IPS DF 6.9 (cell line): Measurements from ENCODE around the gene CERS6.

Source experiments
- DNase-seq: peaks from one replicate; pipeline ENCODE4 v3.0.0-alpha.2; 2013; ENCODE audit warnings: low read depth, low spot score
- H3K27ac ChIP-seq: one replicate; pipeline ENCODE4 v1.5.1; 2013; ENCODE audit warnings: low read length, control low read depth
- H3K27me3 ChIP-seq: 2 replicates; pipeline ENCODE4 v1.6.1; 2013; ENCODE audit warnings: mild to moderate bottlenecking, low read length; ENCODE audit not compliant: control insufficient read depth, insufficient read depth
- H3K36me3 ChIP-seq: 2 replicates; pipeline ENCODE4 v1.6.1; 2013; ENCODE audit warnings: low read length; ENCODE audit not compliant: control insufficient read depth, insufficient read depth
- H3K4me1 ChIP-seq: 2 replicates; pipeline ENCODE4 v1.6.1; 2013; ENCODE audit warnings: low read length; ENCODE audit not compliant: control insufficient read depth, insufficient read depth
- H3K4me3 ChIP-seq: 2 replicates; pipeline ENCODE4 v1.5.1; 2013; ENCODE audit warnings: mild to moderate bottlenecking, low read length
- H3K9me3 ChIP-seq: 2 replicates; pipeline ENCODE4 v1.6.1; 2013; ENCODE audit warnings: low read length, inconsistent platforms; ENCODE audit not compliant: control insufficient read depth, insufficient read depth
- WGBS: extraction: QIAGEN DNeasy Blood & Tissue Kit; methylation state at CpG from one replicate; pipeline ENCODE4 v1.1.7; 2013; ENCODE audit warnings: mixed read lengths, missing lambda C conversion rate; ENCODE audit not compliant: insufficient read length, insufficient coverage; 5-methylcytosine and 5-hydroxymethylcytosine counted together

Gene CERS6

GRCh38 chr2:168545439-168546082 is 89.5 kb downstream of the CERS6 start:
- H3K27ac ChIP-seq: no peak overlapping the region
- H3K4me3 ChIP-seq: no peak overlapping the region
- no peak for DNase-seq
- no peaks in the 10 kb centered on the region for H3K36me3 ChIP-seq
- no CpG with 5 or more reads among the region's 5 CpGs for WGBS
- H3K4me1 ChIP-seq: peaks cover 3% of the 10 kb centered on the region; the same call in 1 of the 2 replicates
- H3K9me3 ChIP-seq: no peaks in the 10 kb centered on the region
- no peaks in the 10 kb centered on the region for H3K27me3 ChIP-seq

DNA sequence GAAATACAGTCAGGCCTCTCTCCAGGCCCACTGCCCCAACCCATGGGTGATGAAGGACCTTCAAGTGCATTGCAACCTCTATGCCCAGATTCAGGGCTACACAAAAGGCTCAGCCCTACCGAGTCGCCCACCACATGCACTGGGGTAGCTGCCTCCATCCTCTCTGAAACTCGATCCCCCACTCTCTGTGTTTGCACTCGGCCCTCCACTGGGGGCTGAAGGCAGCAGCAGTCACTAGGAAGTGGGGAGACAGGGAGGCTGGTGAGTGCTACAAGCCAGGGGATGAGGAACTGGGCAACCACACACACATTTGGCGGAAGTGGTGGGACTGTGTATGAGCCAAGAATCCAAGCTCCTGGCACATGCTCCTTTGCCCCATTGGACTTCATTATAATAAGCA is 94.6 kb downstream of the CERS6 start:
- WGBS: no CpG with 5 or more reads among the region's 5 CpGs
- H3K4me3 ChIP-seq: no peak overlapping the region
- no peaks in the 10 kb centered on the region for H3K36me3 ChIP-seq
- DNase-seq: peak; percentile 25
- H3K27ac ChIP-seq: no peak overlapping the region
- no peaks in the 10 kb centered on the region for H3K9me3 ChIP-seq
- no peaks in the 10 kb centered on the region for H3K27me3 ChIP-seq
- H3K4me1 ChIP-seq: peaks cover 3% of the 10 kb centered on the region; the same call in 1 of the 2 replicates

DNA sequence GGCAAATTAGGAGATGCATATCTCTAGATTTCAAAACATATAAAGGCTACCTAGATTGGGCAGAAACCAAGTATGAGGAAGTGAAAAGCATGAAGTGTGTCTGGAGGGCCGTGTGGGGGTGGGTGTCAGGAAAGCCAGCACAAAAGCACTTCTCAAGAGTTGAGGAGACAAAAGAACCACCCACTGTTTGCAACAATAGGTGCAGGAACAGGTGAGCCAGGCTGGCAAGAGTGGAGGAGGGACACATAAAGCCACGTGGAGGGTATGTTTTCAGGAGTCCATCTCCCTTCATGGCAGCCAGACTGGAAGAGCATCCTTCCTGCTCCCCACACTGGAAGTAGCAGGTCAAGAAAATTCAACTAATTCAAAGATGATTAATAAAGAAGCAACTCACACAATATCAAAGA is 96.4 kb downstream of the CERS6 start:
- peak; percentile 99 for DNase-seq
- Histone ChIP-seq H3K36me3 (no peaks in the 10 kb centered on the region), H3K27ac (no peak overlapping the region), H3K4me3 (no peak overlapping the region), H3K4me1 (peaks cover 3% of the 10 kb centered on the region; the same call in 1 of the 2 replicates), H3K9me3 (no peaks in the 10 kb centered on the region), H3K27me3 (no peaks in the 10 kb centered on the region)
- no CpG with 5 or more reads among the region's 2 CpGs for WGBS

- Histone ChIP-seq H3K36me3 (no peaks in the 10 kb centered on the region), H3K27me3 (no peaks in the 10 kb centered on the region), H3K27ac (no peak overlapping the region), H3K4me1 (peaks cover 3% of the 10 kb centered on the region; the same call in 1 of the 2 replicates), H3K9me3 (no peaks in the 10 kb centered on the region), H3K4me3 (no peak overlapping the region)
- no peak for DNase-seq
- no CpG with 5 or more reads among the region's 3 CpGs for WGBS
These were observed 99.2 kb downstream of the CERS6 start for GRCh38 chr2:168555283-168555682.

GRCh38 chr2:168559187-168559586 is 103.1 kb downstream of the CERS6 start:
- Histone ChIP-seq H3K27me3 (no peaks in the 10 kb centered on the region), H3K4me1 (peaks cover 2% of the 10 kb centered on the region; the same call in 1 of the 2 replicates), H3K4me3 (no peak overlapping the region), H3K27ac (no peak overlapping the region), H3K9me3 (no peaks in the 10 kb centered on the region), H3K36me3 (no peaks in the 10 kb centered on the region)
- no CpG with 5 or more reads among the region's 2 CpGs for WGBS
- DNase-seq: no peak

DNA sequence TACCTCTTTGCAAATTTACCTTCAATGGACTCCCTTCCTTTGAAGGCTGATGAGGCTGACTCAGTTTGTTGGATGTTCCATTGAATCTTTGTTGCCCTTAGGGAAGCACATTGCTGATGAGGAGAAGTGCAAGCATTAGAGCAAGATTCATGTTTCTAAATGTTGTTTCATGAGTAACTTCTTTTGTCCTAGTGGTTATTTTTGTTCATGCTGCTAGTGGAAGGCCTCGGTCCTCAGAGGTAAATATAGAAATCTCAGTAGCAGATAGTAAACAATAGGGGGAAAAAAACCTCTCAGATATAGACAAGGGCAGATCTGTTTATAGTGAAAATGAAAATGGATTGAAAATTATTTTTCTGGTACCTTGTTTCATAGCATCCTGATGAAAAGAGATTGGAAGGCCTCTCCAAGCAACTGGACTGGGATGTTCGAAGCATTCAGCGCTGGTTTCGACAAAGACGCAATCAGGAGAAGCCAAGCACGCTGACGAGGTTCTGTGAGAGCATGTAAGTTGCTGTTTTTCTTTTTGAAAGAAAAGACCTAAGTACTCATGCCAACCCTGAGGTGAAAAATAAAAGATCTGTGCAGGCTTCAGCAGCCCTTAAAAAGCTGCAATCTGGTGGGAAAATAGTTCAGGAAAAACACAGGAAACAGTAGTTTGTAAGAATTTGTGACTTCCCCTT is 104.9 kb downstream of the CERS6 start:
- H3K9me3 ChIP-seq: no peaks in the 10 kb centered on the region
- WGBS: no CpG with 5 or more reads among the region's 7 CpGs
- no peaks in the 10 kb centered on the region for H3K36me3 ChIP-seq

DNA sequence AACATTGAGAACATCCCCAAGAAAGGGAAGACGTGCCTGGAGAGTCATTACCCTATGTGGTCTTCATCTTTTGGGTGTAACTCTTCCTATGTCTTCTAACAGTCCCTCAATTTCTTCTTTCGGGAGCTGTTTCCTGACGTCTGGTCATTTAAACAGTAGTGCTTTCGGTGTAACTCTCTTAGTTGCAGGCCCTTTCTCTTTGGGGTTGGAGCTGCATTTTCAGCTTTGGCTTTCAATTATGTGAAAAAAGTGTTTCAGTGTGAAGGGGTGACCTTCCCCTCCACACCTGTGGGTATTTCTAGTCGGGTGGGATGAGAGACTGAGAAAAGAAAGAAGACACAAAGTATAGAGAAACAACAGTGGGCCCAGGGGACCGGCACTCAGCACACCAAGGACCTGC is 105.9 kb downstream of the CERS6 start:
- WGBS: no CpG with 5 or more reads among the region's 6 CpGs

More for the DNA sequence above, 104.9 kb downstream of the CERS6 start:
- H3K27ac ChIP-seq: no peak overlapping the region
- no peak for DNase-seq
- no peak overlapping the region for H3K4me3 ChIP-seq
- no peaks in the 10 kb centered on the region for H3K27me3 ChIP-seq
- peaks cover 4% of the 10 kb centered on the region; the same call in 1 of the 2 replicates for H3K4me1 ChIP-seq

DNA sequence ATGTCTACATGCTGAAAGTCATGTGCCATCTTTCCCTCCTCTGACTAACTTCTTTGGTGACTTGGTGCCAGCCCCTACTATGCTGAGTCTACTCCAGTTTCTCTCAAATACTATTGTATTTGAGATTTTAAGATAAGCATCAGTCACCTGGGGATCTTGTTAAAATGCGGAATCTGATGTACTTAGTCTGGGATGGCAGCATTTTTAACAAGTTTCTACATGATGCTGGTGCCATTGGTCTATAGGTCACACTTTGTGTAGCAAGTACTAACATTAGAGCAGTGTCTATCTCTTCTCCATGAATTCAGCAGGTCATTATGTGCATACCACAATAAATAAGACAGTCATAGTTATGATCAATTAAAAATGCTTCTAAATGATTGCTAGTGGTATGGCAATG is 106.9 kb downstream of the CERS6 start:
- Histone ChIP-seq H3K9me3 (no peaks in the 10 kb centered on the region), H3K36me3 (no peaks in the 10 kb centered on the region), H3K27me3 (no peaks in the 10 kb centered on the region), H3K27ac (no peak overlapping the region), H3K4me3 (no peak overlapping the region), H3K4me1 (peaks cover 4% of the 10 kb centered on the region; the same call in 1 of the 2 replicates)
- no peak for DNase-seq
- WGBS: no CpG with 5 or more reads among the region's 1 CpG

More for the DNA sequence above, 105.9 kb downstream of the CERS6 start:
- Histone ChIP-seq H3K27me3 (no peaks in the 10 kb centered on the region), H3K9me3 (no peaks in the 10 kb centered on the region), H3K36me3 (no peaks in the 10 kb centered on the region), H3K27ac (no peak overlapping the region), H3K4me3 (no peak overlapping the region), H3K4me1 (peaks cover 4% of the 10 kb centered on the region; the same call in 1 of the 2 replicates)
- no peak for DNase-seq

DNA sequence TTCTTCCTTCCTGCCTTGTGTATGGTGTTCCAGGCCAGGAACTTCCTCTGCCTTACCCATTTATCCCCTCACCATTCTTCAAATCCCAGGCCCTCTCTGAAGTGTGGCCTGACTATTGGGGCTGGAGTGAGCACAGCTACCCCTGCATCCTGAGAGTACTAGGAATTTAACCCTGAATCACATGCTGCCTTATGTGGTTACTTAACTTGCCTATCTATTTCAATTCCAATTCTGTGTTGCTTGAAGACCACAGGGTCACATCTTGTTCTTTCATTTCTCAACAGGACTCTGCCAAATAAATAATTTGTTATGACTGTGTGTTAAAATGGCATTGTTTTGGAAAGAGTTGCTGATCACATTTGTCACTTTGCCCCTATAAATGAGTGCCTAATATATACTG is 108.6 kb downstream of the CERS6 start:
- Histone ChIP-seq H3K27me3 (no peaks in the 10 kb centered on the region), H3K4me3 (no peak overlapping the region), H3K27ac (no peak overlapping the region), H3K4me1 (peaks cover 4% of the 10 kb centered on the region; the same call in 1 of the 2 replicates), H3K9me3 (no peaks in the 10 kb centered on the region), H3K36me3 (no peaks in the 10 kb centered on the region)
- DNase-seq: no peak

DNA sequence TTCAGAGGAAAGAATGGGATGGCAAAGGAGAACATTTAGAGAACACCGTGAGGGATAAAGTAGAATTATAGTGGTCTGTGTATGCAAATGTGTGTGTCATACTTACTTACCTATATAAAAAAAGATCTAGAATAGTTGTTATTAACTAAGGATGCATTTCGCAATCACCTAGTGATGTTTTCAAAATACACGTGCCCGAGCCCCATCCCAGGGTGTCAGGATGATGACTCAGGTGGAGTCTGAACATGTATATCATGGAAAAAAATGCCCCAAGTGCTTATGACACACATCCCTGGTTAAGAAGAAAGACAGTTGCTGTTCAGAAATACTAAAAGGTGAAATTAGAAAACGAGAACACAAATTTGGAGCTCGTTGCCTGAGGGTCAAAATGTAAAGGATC is 109.0 kb downstream of the CERS6 start:
- WGBS: no CpG with 5 or more reads among the region's 6 CpGs
- Histone ChIP-seq H3K4me3 (no peak overlapping the region), H3K36me3 (no peaks in the 10 kb centered on the region), H3K9me3 (no peaks in the 10 kb centered on the region), H3K27ac (no peak overlapping the region), H3K4me1 (peaks cover 4% of the 10 kb centered on the region; the same call in 1 of the 2 replicates), H3K27me3 (no peaks in the 10 kb centered on the region)
- DNase-seq: no peak
